Measurements from ENCODE around the gene TMEM186.
"Not testable (repeated sequence)": the region's sequence is repeated elsewhere in the genome, so short reads cannot be mapped to it uniquely, and the experiment has no call there.

The TMEM186 gene

GRCh38 chr16:8808613-8809353, 11.3 kb upstream of the TMEM186 start:
- Histone ChIP-seq H2AFZ (ENCODE audit: low read length, unreplicated experiment) (no peak overlapping the region), H3K36me3 (ENCODE audit: insufficient read depth, low read length) (peaks cover 59% of the 10 kb centered on the region), H3K4me3 (ENCODE audit: low read depth, low read length) (no peak overlapping the region), H3K27me3 (ENCODE audit: insufficient read depth, low read length) (no peaks in the 10 kb centered on the region), H3K27ac (ENCODE audit: low read depth, low read length) (no peak overlapping the region), H3K79me2 (ENCODE audit: control insufficient read depth, insufficient read depth, low read length, unreplicated experiment) (peaks cover 33% of the 10 kb centered on the region), H3K4me1 (ENCODE audit: control insufficient read depth, insufficient read depth, low read length, unreplicated experiment) (no peaks in the 10 kb centered on the region)

- Histone ChIP-seq H2AFZ (ENCODE audit: low read length, unreplicated experiment) (no peak overlapping the region), H3K27me3 (ENCODE audit: insufficient read depth, low read length) (no peaks in the 10 kb centered on the region), H3K36me3 (ENCODE audit: insufficient read depth, low read length) (peaks cover 59% of the 10 kb centered on the region), H3K4me3 (ENCODE audit: low read depth, low read length) (no peak overlapping the region), H3K4me1 (ENCODE audit: control insufficient read depth, insufficient read depth, low read length, unreplicated experiment) (no peaks in the 10 kb centered on the region), H3K27ac (ENCODE audit: low read depth, low read length) (no peak overlapping the region), H3K79me2 (ENCODE audit: control insufficient read depth, insufficient read depth, low read length, unreplicated experiment) (peaks cover 38% of the 10 kb centered on the region)
Measured at GRCh38 chr16:8808009-8808408, 10.6 kb upstream of the TMEM186 start.

GRCh38 chr16:8807189-8807588, 9.8 kb upstream of the TMEM186 start:
- Histone ChIP-seq H3K79me2 (ENCODE audit: control insufficient read depth, insufficient read depth, low read length, unreplicated experiment) (peaks cover 45% of the 10 kb centered on the region), H3K36me3 (ENCODE audit: insufficient read depth, low read length) (peaks cover 54% of the 10 kb centered on the region), H3K4me3 (ENCODE audit: low read depth, low read length) (no peak overlapping the region), H3K4me1 (ENCODE audit: control insufficient read depth, insufficient read depth, low read length, unreplicated experiment) (no peaks in the 10 kb centered on the region), H2AFZ (ENCODE audit: low read length, unreplicated experiment) (no peak overlapping the region), H3K27me3 (ENCODE audit: insufficient read depth, low read length) (no peaks in the 10 kb centered on the region), H3K27ac (ENCODE audit: low read depth, low read length) (no peak overlapping the region)

- Histone ChIP-seq H3K79me2 (ENCODE audit: control insufficient read depth, insufficient read depth, low read length, unreplicated experiment) (peaks cover 52% of the 10 kb centered on the region), H3K4me1 (ENCODE audit: control insufficient read depth, insufficient read depth, low read length, unreplicated experiment) (no peaks in the 10 kb centered on the region), H3K4me3 (ENCODE audit: low read depth, low read length) (no peak overlapping the region), H3K27me3 (ENCODE audit: insufficient read depth, low read length) (no peaks in the 10 kb centered on the region), H3K27ac (ENCODE audit: low read depth, low read length) (no peak overlapping the region), H2AFZ (ENCODE audit: low read length, unreplicated experiment) (no peak overlapping the region), H3K36me3 (ENCODE audit: insufficient read depth, low read length) (peaks cover 47% of the 10 kb centered on the region)
Measured at GRCh38 chr16:8806272-8806983, 9.0 kb upstream of the TMEM186 start.

- Histone ChIP-seq H3K27me3 (ENCODE audit: insufficient read depth, low read length) (no peaks in the 10 kb centered on the region), H3K36me3 (ENCODE audit: insufficient read depth, low read length) (peaks cover 38% of the 10 kb centered on the region), H3K4me3 (ENCODE audit: low read depth, low read length) (no peak overlapping the region), H3K79me2 (ENCODE audit: control insufficient read depth, insufficient read depth, low read length, unreplicated experiment) (peaks cover 68% of the 10 kb centered on the region), H3K27ac (ENCODE audit: low read depth, low read length) (no peak overlapping the region), H3K4me1 (ENCODE audit: control insufficient read depth, insufficient read depth, low read length, unreplicated experiment) (peaks cover 3% of the 10 kb centered on the region), H2AFZ (ENCODE audit: low read length, unreplicated experiment) (no peak overlapping the region)
Measured at GRCh38 chr16:8804313-8804712, 6.9 kb upstream of the TMEM186 start.

GRCh38 chr16:8803733-8804132, 6.3 kb upstream of the TMEM186 start:
- H3K36me3 ChIP-seq (ENCODE audit: insufficient read depth, low read length), result peaks cover 33% of the 10 kb centered on the region
- H3K27ac ChIP-seq (ENCODE audit: low read depth, low read length); H3K4me1 ChIP-seq (ENCODE audit: control insufficient read depth, insufficient read depth, low read length, unreplicated experiment); H2AFZ ChIP-seq (ENCODE audit: low read length, unreplicated experiment); H3K27me3 ChIP-seq (ENCODE audit: insufficient read depth, low read length); H3K4me3 ChIP-seq (ENCODE audit: low read depth, low read length): not testable (repeated sequence)
- peaks cover 70% of the 10 kb centered on the region for H3K79me2 ChIP-seq (ENCODE audit: control insufficient read depth, insufficient read depth, low read length, unreplicated experiment)

- peaks cover 10% of the 10 kb centered on the region for H3K4me1 ChIP-seq (ENCODE audit: control insufficient read depth, insufficient read depth, low read length, unreplicated experiment)
- H3K79me2 ChIP-seq (ENCODE audit: control insufficient read depth, insufficient read depth, low read length, unreplicated experiment), result peaks cover 77% of the 10 kb centered on the region
- no peaks in the 10 kb centered on the region for H3K27me3 ChIP-seq (ENCODE audit: insufficient read depth, low read length)
- H3K27ac ChIP-seq (ENCODE audit: low read depth, low read length), result no peak overlapping the region
- H3K4me3 ChIP-seq (ENCODE audit: low read depth, low read length), result no peak overlapping the region
- H2AFZ ChIP-seq (ENCODE audit: low read length, unreplicated experiment), result no peak overlapping the region
- peaks cover 24% of the 10 kb centered on the region for H3K36me3 ChIP-seq (ENCODE audit: insufficient read depth, low read length)
Measured at GRCh38 chr16:8801701-8802100, 4.3 kb upstream of the TMEM186 start.

DNA sequence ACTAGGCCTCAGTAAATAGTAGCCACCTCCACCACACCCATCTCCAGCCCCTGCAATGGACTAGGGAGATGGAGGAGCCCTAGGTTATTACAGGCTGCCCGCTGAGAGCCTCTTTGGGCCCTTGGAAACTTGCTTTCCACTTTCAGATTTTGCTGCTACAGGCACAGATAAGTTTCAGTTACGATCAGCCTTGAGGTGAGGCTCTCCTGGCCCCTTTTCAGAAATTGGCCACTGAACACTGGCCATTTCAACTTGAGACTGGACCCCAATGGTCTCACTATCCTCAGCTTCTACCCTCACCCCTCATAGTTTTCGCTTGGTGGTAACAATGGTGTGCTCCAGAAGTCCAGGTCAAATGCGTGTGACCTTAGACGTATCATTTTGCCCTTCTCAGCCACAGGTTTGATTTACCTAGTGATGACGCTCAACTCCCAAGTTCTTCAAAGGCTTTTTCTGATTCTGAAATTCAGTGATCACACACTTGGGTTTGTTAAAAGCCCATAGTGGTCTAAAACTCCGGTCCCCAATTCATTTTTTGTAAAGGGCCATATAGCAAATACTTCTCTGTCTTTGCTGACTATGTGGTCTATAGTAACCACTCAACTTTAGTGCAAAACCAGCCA, 1.2 kb upstream of the TMEM186 start:
- H3K36me3 ChIP-seq (ENCODE audit: insufficient read depth, low read length), result peaks cover 7% of the 10 kb centered on the region
- H2AFZ ChIP-seq (ENCODE audit: low read length, unreplicated experiment), result no peak overlapping the region
- H3K27ac ChIP-seq (ENCODE audit: low read depth, low read length), result peak overlapping the region; percentile 83

GRCh38 chr16:8798174-8798527, 712 bp upstream of the TMEM186 start:
- H3K4me1 ChIP-seq (ENCODE audit: control insufficient read depth, insufficient read depth, low read length, unreplicated experiment), result peaks cover 18% of the 10 kb centered on the region
- peaks cover 74% of the 10 kb centered on the region for H3K79me2 ChIP-seq (ENCODE audit: control insufficient read depth, insufficient read depth, low read length, unreplicated experiment)
- H3K27ac ChIP-seq (ENCODE audit: low read depth, low read length), result peak overlapping the region; percentile 83
- peak overlapping the region; percentile 96 for H3K4me3 ChIP-seq (ENCODE audit: low read depth, low read length)
- no peak overlapping the region for H2AFZ ChIP-seq (ENCODE audit: low read length, unreplicated experiment)
- no peaks in the 10 kb centered on the region for H3K27me3 ChIP-seq (ENCODE audit: insufficient read depth, low read length)
- peaks cover 4% of the 10 kb centered on the region for H3K36me3 ChIP-seq (ENCODE audit: insufficient read depth, low read length)

More for the DNA sequence above, 1.2 kb upstream of the TMEM186 start:
- H3K27me3 ChIP-seq (ENCODE audit: insufficient read depth, low read length), result no peaks in the 10 kb centered on the region
- H3K4me3 ChIP-seq (ENCODE audit: low read depth, low read length), result peak overlapping the region; percentile 96
- peaks cover 18% of the 10 kb centered on the region for H3K4me1 ChIP-seq (ENCODE audit: control insufficient read depth, insufficient read depth, low read length, unreplicated experiment)
- H3K79me2 ChIP-seq (ENCODE audit: control insufficient read depth, insufficient read depth, low read length, unreplicated experiment), result peaks cover 77% of the 10 kb centered on the region

GRCh38 chr16:8796469-8797363, 723 bp downstream of the TMEM186 start:
- Histone ChIP-seq H3K36me3 (ENCODE audit: insufficient read depth, low read length) (no peaks in the 10 kb centered on the region), H3K27ac (ENCODE audit: low read depth, low read length) (peak overlapping the region; percentile 11), H3K79me2 (ENCODE audit: control insufficient read depth, insufficient read depth, low read length, unreplicated experiment) (peaks cover 60% of the 10 kb centered on the region), H3K27me3 (ENCODE audit: insufficient read depth, low read length) (no peaks in the 10 kb centered on the region), H2AFZ (ENCODE audit: low read length, unreplicated experiment) (peak overlapping the region; percentile 47), H3K4me3 (ENCODE audit: low read depth, low read length) (peak overlapping the region; percentile 96), H3K4me1 (ENCODE audit: control insufficient read depth, insufficient read depth, low read length, unreplicated experiment) (peaks cover 18% of the 10 kb centered on the region)
